Measurements from ENCODE around the gene ROCK2. TPM values are rescaled to one million over a fixed set of nuclear protein-coding genes. Genes with fewer than 3 reads are reported as not detected.

ROCK2 gene
- polyA plus RNA-seq, 1 donor (not counting 4 experiments of a cell fraction or from before 2014, with no cell fraction given) = 12.6 TPM

- no peak overlapping the region for H2AFZ ChIP-seq (ENCODE audit: control insufficient read depth, low read length)
- no peak overlapping the region for H3K27ac ChIP-seq (ENCODE audit: control insufficient read depth, insufficient read depth, low read length)
- H3K36me3 ChIP-seq (ENCODE audit: control insufficient read depth in 2 of 2, extremely low read depth in 1 of 2, insufficient read depth in 2 of 2, low read length in 2 of 2) = no peaks in the 10 kb centered on the region
- FAIRE-seq (no peak), DNase-seq (ENCODE audit: low read depth, low spot score) (no peak)
- peaks cover 7% of the 10 kb centered on the region for H3K4me1 ChIP-seq (ENCODE audit: control insufficient read depth, extremely low read depth, insufficient read depth, low read length)
- dilution Hi-C loops (cut with MboI; ENCODE audit: extremely low pct_ligation_motif_present, low sequenced_read_pairs) = no loop called here
- no peak for TF ChIP-seq EZH2 (IDR thresholded peaks at IDR 0.05; ENCODE audit: low read length)
- TF ChIP-seq CTCF (optimal IDR thresholded peaks at IDR 0.05 in 1 of 3, IDR thresholded peaks at IDR 0.05 in 1 of 3, conservative IDR thresholded peaks at IDR 0.05 in 1 of 3; ENCODE audit: extremely low read depth in 1 of 3, insufficient read depth in 2 of 3, low read length in 3 of 3) = no peak
- H4K20me1 ChIP-seq (ENCODE audit: control insufficient read depth, extremely low read depth, insufficient read depth, low read length) = peaks cover 11% of the 10 kb centered on the region
- H3K9me1 ChIP-seq (ENCODE audit: control insufficient read depth, extremely low read depth, insufficient read depth, low read length) = no peaks in the 10 kb centered on the region
- H3K79me2 ChIP-seq (ENCODE audit: control insufficient read depth, insufficient read depth, low read length) = peaks cover 98% of the 10 kb centered on the region
- no peak overlapping the region for H3K9ac ChIP-seq (ENCODE audit: control insufficient read depth, extremely low read depth, insufficient read depth, low read length)
- no peaks in the 10 kb centered on the region for H3K9me3 ChIP-seq (ENCODE audit: control insufficient read depth, low read depth, low read length)
- H3K4me2 ChIP-seq (ENCODE audit: control insufficient read depth, extremely low read depth, insufficient read depth, low read depth, low read length) = no peak overlapping the region
- H3K4me3 ChIP-seq (ENCODE audit: control insufficient read depth in 2 of 3, extremely low read depth in 1 of 3, insufficient read depth in 2 of 3, low read depth in 1 of 3, low read length in 3 of 3) = no peak overlapping the region
- H3K27me3 ChIP-seq (ENCODE audit: control insufficient read depth, extremely low read depth, insufficient read depth, low read length) = no peaks in the 10 kb centered on the region
Observed at GRCh38 chr2:11338580-11338979, 5.9 kb downstream of the ROCK2 start.

GRCh38 chr2:11337909-11338308 is 6.5 kb downstream of the ROCK2 start:
- Histone ChIP-seq H3K9me1 (ENCODE audit: control insufficient read depth, extremely low read depth, insufficient read depth, low read length) (no peaks in the 10 kb centered on the region), H3K4me3 (ENCODE audit: control insufficient read depth in 2 of 3, extremely low read depth in 1 of 3, insufficient read depth in 2 of 3, low read depth in 1 of 3, low read length in 3 of 3) (no peak overlapping the region), H2AFZ (ENCODE audit: control insufficient read depth, low read length) (no peak overlapping the region), H3K4me2 (ENCODE audit: control insufficient read depth, extremely low read depth, insufficient read depth, low read depth, low read length) (no peak overlapping the region), H3K27ac (ENCODE audit: control insufficient read depth, insufficient read depth, low read length) (no peak overlapping the region), H3K9me3 (ENCODE audit: control insufficient read depth, low read depth, low read length) (no peaks in the 10 kb centered on the region), H3K4me1 (ENCODE audit: control insufficient read depth, extremely low read depth, insufficient read depth, low read length) (peaks cover 7% of the 10 kb centered on the region), H4K20me1 (ENCODE audit: control insufficient read depth, extremely low read depth, insufficient read depth, low read length) (peaks cover 5% of the 10 kb centered on the region), H3K9ac (ENCODE audit: control insufficient read depth, extremely low read depth, insufficient read depth, low read length) (no peak overlapping the region), H3K36me3 (ENCODE audit: control insufficient read depth in 2 of 2, extremely low read depth in 1 of 2, insufficient read depth in 2 of 2, low read length in 2 of 2) (no peaks in the 10 kb centered on the region), H3K27me3 (ENCODE audit: control insufficient read depth, extremely low read depth, insufficient read depth, low read length) (no peaks in the 10 kb centered on the region), H3K79me2 (ENCODE audit: control insufficient read depth, insufficient read depth, low read length) (peaks cover 98% of the 10 kb centered on the region)
- TF ChIP-seq CTCF (optimal IDR thresholded peaks at IDR 0.05 in 1 of 3, IDR thresholded peaks at IDR 0.05 in 1 of 3, conservative IDR thresholded peaks at IDR 0.05 in 1 of 3; ENCODE audit: extremely low read depth in 1 of 3, insufficient read depth in 2 of 3, low read length in 3 of 3) (no peak), EZH2 (IDR thresholded peaks at IDR 0.05; ENCODE audit: low read length) (no peak)
- dilution Hi-C loops (cut with MboI; ENCODE audit: extremely low pct_ligation_motif_present, low sequenced_read_pairs) = no loop called here
- DNase-seq (ENCODE audit: low read depth, low spot score) (no peak), FAIRE-seq (no peak)
